ENCODE results near the gene CXCL10. TPM values are rescaled to one million over a fixed set of nuclear protein-coding genes. Genes with fewer than 3 reads are reported as not detected.

CXCL10 gene
- total RNA-seq, 1 experiment from 2014 or later, result not detected

GRCh38 chr4:76022677-76023076, 620 bp downstream of the CXCL10 start:
- no peak overlapping the region for H3K27ac ChIP-seq (ENCODE audit: low read length)
- no peaks in the 10 kb centered on the region for H3K4me1 ChIP-seq (ENCODE audit: control insufficient read depth, insufficient read depth, low read length)
- ATAC-seq (no peak), DNase-seq (ENCODE audit: low read depth, low spot score) (no peak)
- BruUV-seq (replicated peaks), result no TSS peak
- H3K4me3 ChIP-seq (ENCODE audit: low read depth in 2 of 2, low read length in 2 of 2), result no peak overlapping the region
- in situ Hi-C loops (cut with HindIII; ENCODE audit: low pct_unique_long_range_greater_than_20kb, low sequenced_read_pairs) (no loop called here), intact Hi-C loops (cut with micrococcal nuclease; ENCODE audit: unreplicated experiment) (no loop called here)
- ChIA-PET POLR2A (no interaction called here), CTCF (no interaction called here)
- peaks cover 4% of the 10 kb centered on the region for H3K27me3 ChIP-seq (ENCODE audit: control insufficient read depth, insufficient read depth, low read length)
- no peaks in the 10 kb centered on the region for H3K36me3 ChIP-seq (ENCODE audit: control insufficient read depth, insufficient read depth, low read length)
- no peak for TF ChIP-seq CTCF (IDR thresholded peaks at IDR 0.05)
- no peak for TF ChIP-seq POLR2AphosphoS5 (IDR thresholded peaks at IDR 0.05; ENCODE audit: low read depth, low read length)
- no peak for TF ChIP-seq SIN3A (IDR thresholded peaks at IDR 0.05; ENCODE audit: borderline replicate concordance, insufficient read depth, low read depth, low read length)
- TF ChIP-seq REST (IDR thresholded peaks at IDR 0.05; ENCODE audit: insufficient read depth in 1 of 2, low read depth in 2 of 2, low read length in 1 of 2), result no peak
- no peak for TF ChIP-seq TCF7L2 (IDR thresholded peaks at IDR 0.05; ENCODE audit: low read depth, low read length)
- H3K9me3 ChIP-seq (ENCODE audit: control insufficient read depth, insufficient read depth, low read depth, low read length), result no peaks in the 10 kb centered on the region

GRCh38 chr4:76022031-76022430, 1.3 kb downstream of the CXCL10 start:
- no TSS peak for BruUV-seq (replicated peaks)
- intact Hi-C loops (cut with micrococcal nuclease; ENCODE audit: unreplicated experiment), result no loop called here

More at GRCh38 chr4:76022031-76022430, 1.3 kb downstream of the CXCL10 start:
- no peak for DNase-seq (ENCODE audit: low read depth, low spot score)
- ChIA-PET CTCF (no interaction called here), POLR2A (no interaction called here)
- no peak overlapping the region for H3K27ac ChIP-seq (ENCODE audit: low read length)
- in situ Hi-C loops (cut with HindIII; ENCODE audit: low pct_unique_long_range_greater_than_20kb, low sequenced_read_pairs), result no loop called here
- no peaks in the 10 kb centered on the region for H3K36me3 ChIP-seq (ENCODE audit: control insufficient read depth, insufficient read depth, low read length)
- H3K4me3 ChIP-seq (ENCODE audit: low read depth in 2 of 2, low read length in 2 of 2), result no peak overlapping the region
- no peaks in the 10 kb centered on the region for H3K4me1 ChIP-seq (ENCODE audit: control insufficient read depth, insufficient read depth, low read length)
- TF ChIP-seq REST (IDR thresholded peaks at IDR 0.05; ENCODE audit: insufficient read depth in 1 of 2, low read depth in 2 of 2, low read length in 1 of 2) (no peak), CTCF (IDR thresholded peaks at IDR 0.05) (no peak), POLR2AphosphoS5 (IDR thresholded peaks at IDR 0.05; ENCODE audit: low read depth, low read length) (no peak), SIN3A (IDR thresholded peaks at IDR 0.05; ENCODE audit: borderline replicate concordance, insufficient read depth, low read depth, low read length) (no peak), TCF7L2 (IDR thresholded peaks at IDR 0.05; ENCODE audit: low read depth, low read length) (no peak)
- no peak for ATAC-seq
- H3K27me3 ChIP-seq (ENCODE audit: control insufficient read depth, insufficient read depth, low read length), result peaks cover 4% of the 10 kb centered on the region
- no peaks in the 10 kb centered on the region for H3K9me3 ChIP-seq (ENCODE audit: control insufficient read depth, insufficient read depth, low read depth, low read length)

All from Panc1 (cell line).